Lung (tissue), 12 donors: ENCODE data around the gene ARHGDIG. TPM values are rescaled to one million over a fixed set of nuclear protein-coding genes. Genes with fewer than 3 reads are reported as not detected.

Experiments
- ATAC-seq: fragments of 200-7000 bp; cut with Tn5 transposase; one replicate; pipeline ENCODE4 v1.9.1; 2020; ENCODE audit warnings: moderate number of reproducible peaks; ENCODE audit not compliant: insufficient read depth, low FRiP score
- DNase-seq, 3 donors: peaks; one replicate each; pipeline ENCODE4 v3.0.0-alpha.2; 2013 to 2017
- H3K27ac ChIP-seq, 2 donors: one replicate each; pipeline ENCODE4 v1.5.1; 2013; ENCODE audit warnings: mild to moderate bottlenecking in 2 of 2, moderate library complexity in 2 of 2, control low read depth in 1 of 2, inconsistent platforms in 1 of 2, low read depth in 1 of 2, low read length in 1 of 2
- H3K27me3 ChIP-seq, 3 donors: one replicate each; pipeline ENCODE4 v1.5.1; 2013; ENCODE audit warnings: low read length in 2 of 3; ENCODE audit not compliant: control insufficient read depth in 3 of 3, insufficient read depth in 3 of 3
- H3K36me3 ChIP-seq, 4 donors: one replicate each; pipeline ENCODE4 v1.5.1; 2013; ENCODE audit warnings: low read length in 4 of 4, mild to moderate bottlenecking in 1 of 4, moderate library complexity in 1 of 4; ENCODE audit not compliant: control insufficient read depth in 4 of 4, insufficient read depth in 4 of 4
- H3K4me1 ChIP-seq, 5 donors: one replicate each; pipeline ENCODE4 v1.5.1; 2013; ENCODE audit warnings: low read length in 5 of 5, mild to moderate bottlenecking in 2 of 5, moderate library complexity in 1 of 5; ENCODE audit not compliant: control insufficient read depth in 5 of 5, insufficient read depth in 5 of 5
- H3K4me3 ChIP-seq: one replicate; pipeline ENCODE4 v1.5.1; 2013; ENCODE audit warnings: mild to moderate bottlenecking, control low read depth, moderate library complexity
- H3K9ac ChIP-seq, 2 donors: one replicate each; pipeline ENCODE4 v1.5.1; 2013; ENCODE audit warnings: low read length in 2 of 2, control low read depth in 1 of 2; ENCODE audit not compliant: insufficient read depth in 1 of 2
- H3K9me3 ChIP-seq, 4 donors: one replicate each; pipeline ENCODE4 v1.5.1; 2013; ENCODE audit warnings: low read length in 3 of 4, mild to moderate bottlenecking in 1 of 4, moderate library complexity in 1 of 4; ENCODE audit not compliant: control insufficient read depth in 4 of 4, insufficient read depth in 3 of 4
- WGBS, 2 donors: extraction: QIAGEN DNeasy Blood & Tissue Kit; methylation state at CpG; one replicate each; pipeline ENCODE4 v1.1.7; 2013; 5-methylcytosine and 5-hydroxymethylcytosine counted together
- polyA plus RNA-seq, 2 donors: library from polyadenylated mRNA; stranded (reverse); fragments of 200-250 nt; gene quantifications; one replicate each; pipeline ENCODE4 v1.2.1, GENCODE V29; 2013
- total RNA-seq, 2 donors: library from RNA; depleted of rRNA in 1 of 2; stranded (reverse); fragments of >200 nt in 1 of 2; gene quantifications; one replicate each; pipeline ENCODE4 v1.2.1, GENCODE V29; 2014 to 2021
- TF ChIP-seq, protein P1 (sequence below): IDR thresholded peaks from 2 replicates; pipeline ENCODE4 v1.5.1; 2012; ENCODE audit warnings: mild to moderate bottlenecking; ENCODE audit errors: control extremely low read depth, extremely low read depth
- donor health status: control.
- donor health status: control.
- donor health status: Bipolar disorder and iron deficiency.
- donor health status: healthy.
- donor health status: DM: yes; HTN: yes; CAD: no.

ARHGDIG gene
- total and polyA plus RNA-seq, 4 donors = 0.07 to 0.58 (median 0.26) TPM; not detected in 1

GRCh38 chr16:287298-287811, 7.0 kb downstream of the ARHGDIG start:
- Histone ChIP-seq H3K9ac (no peak overlapping the region), H3K27ac (no peak overlapping the region), H3K4me1 (no peaks in the 10 kb centered on the region)

DNA sequence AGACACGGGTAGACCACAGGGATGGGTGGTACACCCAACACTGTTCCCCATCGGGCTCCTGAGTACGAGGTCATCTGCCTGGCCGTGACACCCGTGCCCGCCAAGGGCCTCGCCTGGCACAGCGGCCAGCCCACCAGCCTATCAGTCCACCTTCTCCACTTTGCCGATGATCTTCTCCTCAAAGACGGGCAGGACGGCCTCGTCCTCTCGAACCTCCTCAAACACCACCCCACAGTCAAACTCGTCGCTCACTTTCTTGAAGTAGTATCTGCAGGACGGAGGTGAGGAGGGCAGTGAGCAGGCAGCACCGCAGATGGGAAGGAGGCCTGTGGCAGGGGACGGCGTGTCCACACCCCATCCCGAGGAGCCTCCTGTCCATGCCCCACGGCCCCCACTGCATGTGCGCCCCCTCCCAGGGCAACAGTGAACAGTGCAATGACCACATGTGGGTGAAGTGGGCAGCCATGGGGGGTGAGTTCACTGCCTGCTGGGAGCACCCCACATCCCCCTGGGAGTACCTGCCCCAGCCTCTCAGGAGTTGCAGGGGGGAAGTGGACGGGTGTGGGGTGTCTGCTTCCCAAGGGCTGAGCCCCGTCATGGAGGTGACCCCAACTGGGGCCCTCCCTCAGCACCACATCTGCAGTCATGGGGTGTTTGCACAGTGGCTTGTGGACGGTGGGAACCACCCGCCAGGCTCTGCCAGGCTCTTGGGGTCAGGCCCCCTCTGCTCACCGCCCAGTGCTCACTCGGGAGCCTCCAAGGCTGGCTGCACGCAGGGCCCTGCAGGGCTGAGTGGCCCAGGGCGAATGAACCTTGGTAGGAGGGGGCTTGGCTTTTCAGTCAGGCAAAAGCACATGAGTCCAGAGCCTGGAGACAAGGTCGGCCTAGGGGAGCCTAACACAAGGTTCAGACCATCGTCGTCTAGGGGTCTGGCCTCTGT, 7.9 kb downstream of the ARHGDIG start:
- Histone ChIP-seq H3K4me1 (no peaks in the 10 kb centered on the region), H3K9me3 (no peaks in the 10 kb centered on the region), H3K4me3 (no peak overlapping the region), H3K36me3 (peaks cover 0 to 63% (median 8%) of the 10 kb centered on the region in 4 donors), H3K9ac (no peak overlapping the region), H3K27ac (no peak overlapping the region), H3K27me3 (no peaks in the 10 kb centered on the region)
- ATAC-seq (no peak), DNase-seq (no peak)
- 95 to 96% methylated on average over 33 of the region's 33 CpGs for WGBS, 2 donors
- TF ChIP-seq, protein P1, sequence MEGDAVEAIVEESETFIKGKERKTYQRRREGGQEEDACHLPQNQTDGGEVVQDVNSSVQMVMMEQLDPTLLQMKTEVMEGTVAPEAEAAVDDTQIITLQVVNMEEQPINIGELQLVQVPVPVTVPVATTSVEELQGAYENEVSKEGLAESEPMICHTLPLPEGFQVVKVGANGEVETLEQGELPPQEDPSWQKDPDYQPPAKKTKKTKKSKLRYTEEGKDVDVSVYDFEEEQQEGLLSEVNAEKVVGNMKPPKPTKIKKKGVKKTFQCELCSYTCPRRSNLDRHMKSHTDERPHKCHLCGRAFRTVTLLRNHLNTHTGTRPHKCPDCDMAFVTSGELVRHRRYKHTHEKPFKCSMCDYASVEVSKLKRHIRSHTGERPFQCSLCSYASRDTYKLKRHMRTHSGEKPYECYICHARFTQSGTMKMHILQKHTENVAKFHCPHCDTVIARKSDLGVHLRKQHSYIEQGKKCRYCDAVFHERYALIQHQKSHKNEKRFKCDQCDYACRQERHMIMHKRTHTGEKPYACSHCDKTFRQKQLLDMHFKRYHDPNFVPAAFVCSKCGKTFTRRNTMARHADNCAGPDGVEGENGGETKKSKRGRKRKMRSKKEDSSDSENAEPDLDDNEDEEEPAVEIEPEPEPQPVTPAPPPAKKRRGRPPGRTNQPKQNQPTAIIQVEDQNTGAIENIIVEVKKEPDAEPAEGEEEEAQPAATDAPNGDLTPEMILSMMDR = no peak

More at GRCh38 chr16:287298-287811, 7.0 kb downstream of the ARHGDIG start:
- Histone ChIP-seq H3K4me3 (no peak overlapping the region), H3K36me3 (peaks cover 0 to 54% (median 8%) of the 10 kb centered on the region in 4 donors), H3K9me3 (no peaks in the 10 kb centered on the region), H3K27me3 (no peaks in the 10 kb centered on the region)
- TF ChIP-seq, protein P1 = no peak
- WGBS, 2 donors = 86 to 89% methylated on average over 16 of the region's 16 CpGs
- DNase-seq (no peak), ATAC-seq (no peak)

GRCh38 chr16:289395-289997, 9.1 kb downstream of the ARHGDIG start:
- ATAC-seq (no peak), DNase-seq (no peak)
- Histone ChIP-seq H3K9me3 (no peaks in the 10 kb centered on the region), H3K27me3 (no peaks in the 10 kb centered on the region), H3K4me3 (no peak overlapping the region), H3K36me3 (peaks cover 0 to 66% (median 8%) of the 10 kb centered on the region in 4 donors), H3K4me1 (no peaks in the 10 kb centered on the region), H3K9ac (no peak overlapping the region), H3K27ac (no peak overlapping the region)
- TF ChIP-seq, protein P1 = no peak
- WGBS, 2 donors = 95 to 96% methylated on average over 22 of the region's 22 CpGs
